Fibroblast of gingiva (primary cell): ENCODE data around the gene OR4K15.
"Not testable (repeated sequence)": the region's sequence is repeated elsewhere in the genome, so short reads cannot be mapped to it uniquely, and the experiment has no call there.

ENCODE experiments used
- DNase-seq: peaks from one replicate; pipeline ENCODE4 v3.0.0-alpha.2; 2011; ENCODE audit warnings: low read depth

Gene OR4K15

GRCh38 chr14:19975291-19975690 lies at the start of gene OR4K15:
Gene OR4K15, plus strand, starts transcription at chr14:19975591. Its CDS starts 0 bp downstream, at chr14:19975591.
- no peak for DNase-seq

- DNase-seq, result no peak
Measured at GRCh38 chr14:19930617-19931016, 44.8 kb upstream of the OR4K15 start, which contains the start of gene OR4K1. Gene OR4K1, plus strand, starts transcription at chr14:19930917. Its CDS starts 4,750 bp downstream, at chr14:19935667.

- no peak for DNase-seq
Measured at GRCh38 chr14:19941668-19942067, 33.7 kb upstream of the OR4K15 start.

- DNase-seq, result no peak
Measured at GRCh38 chr14:19947413-19948090, 27.8 kb upstream of the OR4K15 start.

- no peak for DNase-seq
Measured at GRCh38 chr14:19949218-19949617, 26.2 kb upstream of the OR4K15 start.

GRCh38 chr14:19969735-19970134 lies 5.7 kb upstream of the OR4K15 start:
- DNase-seq, result not testable (repeated sequence)

GRCh38 chr14:19974844-19975243 lies 547 bp upstream of the OR4K15 start:
- no peak for DNase-seq

GRCh38 chr14:19993438-19993837 lies 18.0 kb downstream of the OR4K15 start:
- no peak for DNase-seq

- DNase-seq, result no peak
Measured at GRCh38 chr14:20001863-20002262, 26.5 kb downstream of the OR4K15 start, which contains the start of gene OR4Q2. Gene OR4Q2, plus strand, starts transcription at chr14:20002163.

- DNase-seq, result no peak
Measured at GRCh38 chr14:20002319-20002718, 26.9 kb downstream of the OR4K15 start.

- DNase-seq, result no peak
Measured at GRCh38 chr14:20008156-20008555, 32.8 kb downstream of the OR4K15 start.

GRCh38 chr14:20019257-20019865 lies 44.0 kb downstream of the OR4K15 start, which contains the start of gene OR4K14:
Gene OR4K14, minus strand, starts transcription at chr14:20019307. Its CDS starts 4,114 bp downstream, at chr14:20015193.
- DNase-seq, result no peak
